A673 (cell line): ENCODE results near the gene GRIFIN. TPM values are rescaled to one million over a fixed set of nuclear protein-coding genes. Genes with fewer than 3 reads are reported as not detected.

Experiments used
- BruUV-seq: library from RNA; stranded (reverse); fragments of 400-500 nt; replicated peaks from 2 replicates; lab custom pipeline; 2021; lab: Mats Ljungman, UMichigan
- CTCF ChIA-PET: fragments of 300-600 bp; sonication (Branson Sonifier 250); formaldehyde crosslinking; loops from one replicate; lab custom pipeline; 2022; ENCODE audit warnings: antibody characterized with exemption; lab: Charles Lee
- POLR2A ChIA-PET: fragments of 300-600 bp; sonication (Branson Sonifier 250); formaldehyde crosslinking; loops from one replicate; lab custom pipeline; 2022; ENCODE audit warnings: antibody characterized with exemption; ENCODE audit not compliant: low non-redundant PET; lab: Charles Lee
- DNase-seq: peaks from one replicate; pipeline ENCODE4 v3.0.0-alpha.2; 2015; ENCODE audit warnings: low spot score
- H3K27ac ChIP-seq: fragments of 200-600 bp; sonication (generic); 2 replicates; pipeline ENCODE4 v1.5.1; 2016; ENCODE audit warnings: mixed run types, low read depth, mild to moderate bottlenecking, mixed read lengths, antibody characterized with exemption, low read length; ENCODE audit not compliant: poor library complexity, severe bottlenecking
- H3K27me3 ChIP-seq: fragments of 200-600 bp; sonication (generic); replicated peaks from 2 replicates; pipeline ENCODE4 v1.6.1; 2017; ENCODE audit warnings: mixed run types, low read depth, mild to moderate bottlenecking, mixed read lengths, antibody characterized with exemption, low read length; ENCODE audit not compliant: insufficient read depth, poor library complexity
- H3K36me3 ChIP-seq: fragments of 200-600 bp; sonication (generic); 2 replicates; pipeline ENCODE4 v1.6.1; 2016; ENCODE audit warnings: mixed run types, mild to moderate bottlenecking, mixed read lengths, antibody characterized with exemption, low read length; ENCODE audit not compliant: insufficient read depth, poor library complexity, severe bottlenecking
- H3K4me1 ChIP-seq: fragments of 200-600 bp; sonication (generic); 2 replicates; pipeline ENCODE4 v1.6.1; 2017; ENCODE audit warnings: mixed run types, mild to moderate bottlenecking, mixed read lengths, antibody characterized with exemption, low read length; ENCODE audit not compliant: insufficient read depth, poor library complexity, severe bottlenecking
- H3K4me3 ChIP-seq: fragments of 200-600 bp; sonication (generic); 2 replicates; pipeline ENCODE4 v1.5.1; 2016; ENCODE audit warnings: low read depth, mixed run types, mild to moderate bottlenecking, mixed read lengths, low read length; ENCODE audit not compliant: poor library complexity, severe bottlenecking
- H3K9me3 ChIP-seq: fragments of 200-600 bp; sonication (generic); 2 replicates; pipeline ENCODE4 v1.6.1; 2016; ENCODE audit warnings: mixed run types, low read depth, mild to moderate bottlenecking, mixed read lengths, antibody characterized with exemption, low read length; ENCODE audit not compliant: poor library complexity, severe bottlenecking
- CTCF ChIP-seq: fragments of 300-800, 200-600 bp; sonication (generic); conservative IDR thresholded peaks from 2 replicates; pipeline ENCODE4 v1.5.1; 2017; ENCODE audit warnings: low read depth, mild to moderate bottlenecking, antibody characterized with exemption, low read length, moderate library complexity, mixed read lengths
- EZH2 ChIP-seq: fragments of 200-600 bp; sonication (generic); IDR thresholded peaks from 2 replicates; pipeline ENCODE4 v1.6.1; 2017; ENCODE audit warnings: borderline replicate concordance, low read depth, mild to moderate bottlenecking, mixed read lengths, antibody characterized with exemption, low read length; ENCODE audit not compliant: poor library complexity, severe bottlenecking
- intact Hi-C: fragments of 100-400 bp; cut with micrococcal nuclease; formaldehyde crosslinking; loops from one replicate; pipeline ENCODE4 v1.10.0; 2022; ENCODE audit not compliant: unreplicated experiment
- total RNA-seq: library from RNA; stranded (reverse); gene quantifications from 2 replicates; pipeline ENCODE4 v1.2.3, GENCODE V29; 2021

Gene GRIFIN
- total RNA-seq, 1 experiment from 2014 or later = not detected

- Histone ChIP-seq H3K36me3 (no peaks in the 10 kb centered on the region), H3K9me3 (no peaks in the 10 kb centered on the region), H3K4me3 (no peak overlapping the region), H3K4me1 (peaks cover 16% of the 10 kb centered on the region), H3K27ac (peak overlapping the region; percentile 54), H3K27me3 (no peaks in the 10 kb centered on the region)
- ChIA-PET CTCF (interaction anchor here (0.6 kb wide), 1 partner anchor 31 kb away, joined by 4 read pairs; no protein-coding TSS in a partner anchor), POLR2A (no interaction called here)
- no peak for DNase-seq
- no peak for TF ChIP-seq CTCF
- no peak for TF ChIP-seq EZH2
- intact Hi-C loops = no loop called here
- no TSS peak for BruUV-seq
These were observed 20.2 kb upstream of the GRIFIN start for GRCh38 chr7:2496375-2496774.

GRCh38 chr7:2495418-2496299 lies 19.5 kb upstream of the GRIFIN start:
- H3K9me3 ChIP-seq = no peaks in the 10 kb centered on the region
- DNase-seq = peak; percentile 88
- H3K4me1 ChIP-seq = peaks cover 16% of the 10 kb centered on the region
- POLR2A ChIA-PET = no interaction called here
- no peak overlapping the region for H3K4me3 ChIP-seq
- BruUV-seq = no TSS peak
- CTCF ChIA-PET = interaction anchor here (0.6 kb wide), 1 partner anchor 32 kb away, joined by 4 read pairs; no protein-coding TSS in a partner anchor
- no peaks in the 10 kb centered on the region for H3K27me3 ChIP-seq
- TF ChIP-seq EZH2 (no peak), CTCF (no peak)
- H3K27ac ChIP-seq = peak overlapping the region; percentile 54
- intact Hi-C loops = no loop called here
- no peaks in the 10 kb centered on the region for H3K36me3 ChIP-seq

GRCh38 chr7:2494191-2495130 lies 18.3 kb upstream of the GRIFIN start:
- H3K27ac ChIP-seq = no peak overlapping the region
- intact Hi-C loops = no loop called here
- H3K36me3 ChIP-seq = no peaks in the 10 kb centered on the region
- H3K4me3 ChIP-seq = no peak overlapping the region
- no peak for DNase-seq
- no TSS peak for BruUV-seq
- no peaks in the 10 kb centered on the region for H3K27me3 ChIP-seq
- ChIA-PET CTCF (no interaction called here), POLR2A (no interaction called here)
- peaks cover 27% of the 10 kb centered on the region for H3K4me1 ChIP-seq
- TF ChIP-seq CTCF (no peak), EZH2 (no peak)
- H3K9me3 ChIP-seq = no peaks in the 10 kb centered on the region
